Vagina (tissue), 2 donors: Measurements from ENCODE around the gene HRH2. TPM values are rescaled to one million over a fixed set of nuclear protein-coding genes. Genes with fewer than 3 reads are reported as not detected.
"Not testable (repeated sequence)": the region's sequence is repeated elsewhere in the genome, so short reads cannot be mapped to it uniquely, and the experiment has no call there.

ENCODE experiments used
- DNase-seq, 2 donors: peaks; one replicate each; pipeline ENCODE4 v3.0.0-alpha.2; 2017; ENCODE audit errors: extremely low spot score in 2 of 2
- H3K27ac ChIP-seq: fragments of 200-600 bp; sonication (generic); one replicate; pipeline ENCODE4 v1.5.1; 2019
- H3K27me3 ChIP-seq: fragments of 200-600 bp; sonication (generic); one replicate; pipeline ENCODE4 v1.5.1; 2019
- H3K36me3 ChIP-seq, 2 donors: fragments of 200-600 bp; sonication (generic); one replicate each; pipeline ENCODE4 v1.5.1; 2017 to 2019
- H3K4me1 ChIP-seq: fragments of 200-600 bp; sonication (generic); one replicate; pipeline ENCODE4 v1.5.1; 2019
- H3K4me3 ChIP-seq, 2 donors: fragments of 200-600 bp; sonication (generic); 1 replicate in 1 of 2; 2 replicates in 1 of 2; pipeline ENCODE4 v1.5.1; 2016 to 2019
- H3K9me3 ChIP-seq: fragments of 200-600 bp; sonication (generic); one replicate; pipeline ENCODE4 v1.5.1; 2019
- POLR2A ChIP-seq, 2 donors: fragments of 450-650 bp; IDR thresholded peaks; one replicate each; pipeline ENCODE4 v1.6.1; 2017; ENCODE audit warnings: antibody characterized with exemption in 2 of 2, mild to moderate bottlenecking in 2 of 2, moderate library complexity in 2 of 2
- POLR2AphosphoS5 ChIP-seq, 2 donors: sonication (generic); formaldehyde crosslinking; IDR thresholded peaks; one replicate each; pipeline ENCODE4 v1.9.0; 2017; ENCODE audit warnings: antibody characterized with exemption in 2 of 2, mild to moderate bottlenecking in 2 of 2, low read depth in 1 of 2; ENCODE audit not compliant: insufficient read depth in 1 of 2
- intact Hi-C: fragments of 100-400 bp; cut with DNase I; formaldehyde crosslinking; loops from one replicate; pipeline ENCODE4 v1.15.1; 2023
- total RNA-seq: library from RNA; depleted of rRNA; stranded (reverse); fragments of >200 nt; gene quantifications from one replicate; pipeline ENCODE4 v1.2.3, GENCODE V29; 2016
- TF ChIP-seq, protein P1 (sequence below), 3 experiments: fragments of 450-650 bp in 2 of 3; fragments of 200-600 bp in 1 of 3; sonication (generic) in 1 of 3; IDR thresholded peaks; one replicate each; pipeline ENCODE4 v1.5.1; 2017 to 2019; ENCODE audit warnings: antibody characterized with exemption in 3 of 3, mild to moderate bottlenecking in 2 of 3, moderate library complexity in 2 of 3

Gene HRH2
- total RNA-seq, 1 donor from 2014 or later, result 0.98 TPM

DNA sequence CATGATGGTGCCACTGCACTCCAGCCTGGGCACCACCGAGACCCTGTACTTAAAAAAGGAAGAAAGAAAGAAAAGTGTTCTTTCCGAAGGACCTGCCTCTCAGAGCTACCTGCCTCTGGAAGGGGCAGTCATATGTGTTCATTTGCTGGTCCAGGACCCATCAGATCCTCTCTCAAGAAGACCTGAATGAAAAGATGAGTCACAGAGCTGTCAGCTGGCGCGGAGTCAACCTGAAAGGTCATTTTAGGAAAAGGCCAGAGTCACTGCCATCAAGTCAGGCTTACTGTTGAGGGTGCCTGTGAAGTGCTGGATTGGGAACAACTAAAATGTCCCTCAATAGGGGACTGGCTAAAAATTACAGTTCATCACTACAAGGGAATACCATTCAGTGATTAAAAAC, 14.9 kb upstream of the HRH2 start:
- Histone ChIP-seq H3K4me1 (no peaks in the 10 kb centered on the region), H3K9me3 (no peaks in the 10 kb centered on the region), H3K4me3 (no peak overlapping the region), H3K27ac (no peak overlapping the region), H3K27me3 (no peaks in the 10 kb centered on the region), H3K36me3 (no peaks in the 10 kb centered on the region)
- TF ChIP-seq, protein P1, sequence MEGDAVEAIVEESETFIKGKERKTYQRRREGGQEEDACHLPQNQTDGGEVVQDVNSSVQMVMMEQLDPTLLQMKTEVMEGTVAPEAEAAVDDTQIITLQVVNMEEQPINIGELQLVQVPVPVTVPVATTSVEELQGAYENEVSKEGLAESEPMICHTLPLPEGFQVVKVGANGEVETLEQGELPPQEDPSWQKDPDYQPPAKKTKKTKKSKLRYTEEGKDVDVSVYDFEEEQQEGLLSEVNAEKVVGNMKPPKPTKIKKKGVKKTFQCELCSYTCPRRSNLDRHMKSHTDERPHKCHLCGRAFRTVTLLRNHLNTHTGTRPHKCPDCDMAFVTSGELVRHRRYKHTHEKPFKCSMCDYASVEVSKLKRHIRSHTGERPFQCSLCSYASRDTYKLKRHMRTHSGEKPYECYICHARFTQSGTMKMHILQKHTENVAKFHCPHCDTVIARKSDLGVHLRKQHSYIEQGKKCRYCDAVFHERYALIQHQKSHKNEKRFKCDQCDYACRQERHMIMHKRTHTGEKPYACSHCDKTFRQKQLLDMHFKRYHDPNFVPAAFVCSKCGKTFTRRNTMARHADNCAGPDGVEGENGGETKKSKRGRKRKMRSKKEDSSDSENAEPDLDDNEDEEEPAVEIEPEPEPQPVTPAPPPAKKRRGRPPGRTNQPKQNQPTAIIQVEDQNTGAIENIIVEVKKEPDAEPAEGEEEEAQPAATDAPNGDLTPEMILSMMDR (IDR thresholded peaks at IDR 0.05), result no peak
- TF ChIP-seq POLR2AphosphoS5 (IDR thresholded peaks at IDR 0.05; ENCODE audit: insufficient read depth in 1 of 2, low read depth in 1 of 2) (no peak), POLR2A (IDR thresholded peaks at IDR 0.05) (no peak)
- no peak for DNase-seq
- intact Hi-C loops, result no loop called here

- DNase-seq, result no peak
- H3K4me3 ChIP-seq, result no peak overlapping the region
- TF ChIP-seq, protein P1 (IDR thresholded peaks at IDR 0.05), result no peak
- no peak for TF ChIP-seq POLR2A (IDR thresholded peaks at IDR 0.05)
- no peak for TF ChIP-seq POLR2AphosphoS5 (IDR thresholded peaks at IDR 0.05; ENCODE audit: insufficient read depth in 1 of 2, low read depth in 1 of 2)
- no peak overlapping the region for H3K27ac ChIP-seq
- intact Hi-C loops, result no loop called here
- no peaks in the 10 kb centered on the region for H3K9me3 ChIP-seq
- no peaks in the 10 kb centered on the region for H3K27me3 ChIP-seq
- H3K4me1 ChIP-seq, result no peaks in the 10 kb centered on the region
- no peaks in the 10 kb centered on the region for H3K36me3 ChIP-seq
Observed at GRCh38 chr5:175646251-175646650, 11.6 kb upstream of the HRH2 start.

DNA sequence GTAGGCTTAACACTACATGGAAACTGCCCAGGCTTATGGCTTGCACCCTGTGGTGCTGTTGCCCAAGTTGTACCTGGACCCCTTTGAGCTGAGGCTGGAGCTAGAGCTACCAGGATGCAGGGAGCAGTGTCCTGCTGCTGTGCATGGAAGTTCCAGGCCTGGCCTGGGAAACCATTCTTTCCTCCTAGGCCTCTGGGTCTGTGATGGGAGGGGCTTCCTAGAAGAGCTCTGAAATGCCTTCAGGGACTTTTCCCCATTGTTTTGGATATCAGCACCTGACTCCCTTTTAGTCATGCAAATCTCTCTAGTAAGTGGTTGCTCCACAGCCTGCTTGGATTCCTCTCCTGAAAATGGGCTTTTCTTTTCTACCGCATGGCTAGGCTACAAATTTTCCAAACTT, 7.9 kb upstream of the HRH2 start:
- H3K4me3 ChIP-seq, result no peak overlapping the region
- no peaks in the 10 kb centered on the region for H3K36me3 ChIP-seq
- no peaks in the 10 kb centered on the region for H3K9me3 ChIP-seq
- no peak overlapping the region for H3K27ac ChIP-seq
- intact Hi-C loops, result no loop called here
- no peak for DNase-seq
- no peaks in the 10 kb centered on the region for H3K4me1 ChIP-seq
- H3K27me3 ChIP-seq, result no peaks in the 10 kb centered on the region
- TF ChIP-seq, protein P1 (IDR thresholded peaks at IDR 0.05), result no peak
- no peak for TF ChIP-seq POLR2A (IDR thresholded peaks at IDR 0.05)

DNA sequence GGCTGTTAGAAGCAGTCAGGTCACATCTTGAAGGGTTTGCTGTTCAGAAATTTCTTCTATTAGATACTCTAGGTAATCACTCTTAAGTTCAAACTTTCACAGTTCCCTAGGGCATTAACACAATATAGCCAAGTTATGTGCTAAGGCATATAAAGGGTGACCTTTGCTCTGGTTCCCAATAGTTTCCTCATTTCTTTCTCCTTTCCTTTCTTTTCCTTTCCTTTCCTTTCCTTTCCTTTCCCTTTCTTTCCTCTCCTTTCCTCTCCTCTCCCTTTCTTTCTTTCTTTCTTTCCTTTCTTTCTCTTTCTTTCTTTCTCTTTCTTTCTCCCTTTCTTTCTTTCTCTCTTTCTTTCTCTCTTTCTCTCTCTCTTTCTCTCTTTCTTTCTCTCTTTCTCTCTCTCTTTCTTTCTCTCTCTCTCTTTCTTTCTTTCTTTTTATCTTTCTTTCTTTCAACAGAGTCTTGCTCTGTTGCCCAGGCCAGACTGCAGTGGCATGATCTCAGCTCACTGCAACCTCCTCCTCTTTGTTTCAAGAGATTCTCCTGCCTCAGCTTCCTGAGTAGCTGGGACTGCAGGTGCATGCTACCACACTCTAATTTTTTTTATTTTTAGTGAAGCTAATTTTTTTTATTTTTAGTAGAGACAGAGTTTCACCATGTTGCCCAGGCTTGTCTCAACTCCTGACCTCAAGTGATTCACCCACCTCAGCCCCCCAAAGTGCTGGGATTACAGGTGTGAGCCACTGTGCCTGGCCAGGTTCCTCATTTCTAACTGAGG, 7.3 kb upstream of the HRH2 start:
- H3K36me3 ChIP-seq, DNase-seq, H3K4me3 ChIP-seq, H3K27me3 ChIP-seq, H3K27ac ChIP-seq, intact Hi-C loops, H3K9me3 ChIP-seq, H3K4me1 ChIP-seq: not testable (repeated sequence)

DNA sequence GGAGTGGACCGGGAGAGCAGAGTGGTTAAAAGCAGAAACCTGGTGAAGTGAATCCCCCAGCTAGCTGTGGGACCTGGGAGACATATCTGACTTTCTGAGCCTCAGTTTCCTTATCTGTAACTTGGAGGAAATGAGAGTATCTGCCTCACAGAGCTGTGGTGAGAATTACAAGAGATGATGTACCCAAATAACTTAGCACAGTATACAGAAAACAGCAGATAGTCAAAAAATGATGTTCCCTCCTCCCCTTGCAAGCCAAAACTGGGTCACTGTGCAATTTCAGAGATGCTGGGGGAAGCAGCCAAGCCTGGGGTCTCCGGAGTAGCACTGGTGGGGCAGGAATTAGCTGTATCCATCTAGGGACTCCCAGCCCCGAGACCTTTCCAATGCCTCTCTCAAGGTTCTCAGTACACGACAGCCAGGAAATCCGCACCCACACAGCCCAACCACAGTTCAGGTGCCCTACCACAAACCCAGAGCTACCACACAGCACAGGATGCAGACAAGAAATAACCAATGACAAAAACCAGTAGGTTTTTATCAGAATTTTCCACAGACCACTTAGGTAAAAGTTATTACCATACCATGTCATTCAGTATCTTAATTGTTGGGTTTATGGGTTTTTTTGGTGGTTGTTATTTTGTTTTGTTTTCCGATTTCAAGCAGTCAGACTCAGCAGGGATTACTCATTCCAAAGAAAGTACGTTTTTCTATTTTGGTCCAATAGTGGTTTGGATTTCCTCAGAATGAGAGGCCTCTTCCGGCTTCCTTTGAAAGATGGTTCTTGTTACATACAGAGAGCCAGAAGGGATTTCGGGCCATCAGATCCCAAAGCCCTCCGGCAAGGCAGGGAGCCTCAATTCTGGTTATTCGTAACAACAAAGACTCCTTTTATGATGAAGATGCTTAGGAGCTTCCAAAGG, 4.9 kb upstream of the HRH2 start:
- Histone ChIP-seq H3K27ac (no peak overlapping the region), H3K9me3 (no peaks in the 10 kb centered on the region), H3K4me1 (no peaks in the 10 kb centered on the region), H3K4me3 (no peak overlapping the region), H3K27me3 (no peaks in the 10 kb centered on the region), H3K36me3 (no peaks in the 10 kb centered on the region)
- no peak for DNase-seq
- no peak for TF ChIP-seq POLR2A (IDR thresholded peaks at IDR 0.05)
- TF ChIP-seq, protein P1 (IDR thresholded peaks at IDR 0.05), result no peak
- TF ChIP-seq POLR2AphosphoS5 (IDR thresholded peaks at IDR 0.05; ENCODE audit: insufficient read depth in 1 of 2, low read depth in 1 of 2), result no peak
- intact Hi-C loops, result no loop called here
